ENCODE measurements around the gene PCMTD2. TPM values are rescaled to one million over a fixed set of nuclear protein-coding genes. Genes with fewer than 3 reads are reported as not detected.

Gene PCMTD2
- total RNA-seq, 1 experiment from 2014 or later: 45.7 TPM

- no peaks in the 10 kb centered on the region for H3K36me3 ChIP-seq (ENCODE audit: low read depth, low read length)
- no peak for TF ChIP-seq EZH2phosphoT487 (IDR thresholded peaks at IDR 0.05; ENCODE audit: borderline replicate concordance, low read length)
- TF ChIP-seq EZH2 (IDR thresholded peaks at IDR 0.05; ENCODE audit: low read length, unreplicated experiment): no peak
- no peak for TF ChIP-seq CTCF (conservative IDR thresholded peaks at IDR 0.05; ENCODE audit: low read depth, low read length)
- H3K4me2 ChIP-seq (ENCODE audit: low read length): no peak overlapping the region
- no peak overlapping the region for H3K9ac ChIP-seq (ENCODE audit: low read length)
- H3K9me3 ChIP-seq (ENCODE audit: low read length): no peaks in the 10 kb centered on the region
- no peak for ATAC-seq
- ChIA-PET POLR2A (ENCODE audit: unreplicated experiment) (no interaction called here), CTCF (no interaction called here)
- no peaks in the 10 kb centered on the region for H4K20me1 ChIP-seq (ENCODE audit: low read length)
- no peak overlapping the region for H3K4me3 ChIP-seq (ENCODE audit: low read length)
- no peaks in the 10 kb centered on the region for H3K4me1 ChIP-seq (ENCODE audit: insufficient read depth, low read length)
- no peak overlapping the region for H3K27ac ChIP-seq (ENCODE audit: low read length)
- BruUV-seq (replicated peaks): no TSS peak
- intact Hi-C loops (cut with micrococcal nuclease): no loop called here
- H2AFZ ChIP-seq (ENCODE audit: low read length): no peak overlapping the region
- no peak for DNase-seq
- H3K79me2 ChIP-seq (ENCODE audit: low read length): no peaks in the 10 kb centered on the region
- peaks cover 27% of the 10 kb centered on the region for H3K27me3 ChIP-seq (ENCODE audit: low read length)
- H3F3A ChIP-seq (ENCODE audit: low read length, unreplicated experiment): no peaks in the 10 kb centered on the region
- H3K9me2 ChIP-seq (replicated peaks; ENCODE audit: low read length): no peaks in the 10 kb centered on the region
Measured at GRCh38 chr20:64239449-64240242, 15.9 kb upstream of the PCMTD2 start.

GRCh38 chr20:64240243-64241015 is 15.1 kb upstream of the PCMTD2 start:
- ATAC-seq (no peak), DNase-seq (no peak)
- Histone ChIP-seq H3K9ac (ENCODE audit: low read length) (no peak overlapping the region), H3K9me2 (replicated peaks; ENCODE audit: low read length) (no peaks in the 10 kb centered on the region), H2AFZ (ENCODE audit: low read length) (no peak overlapping the region), H3F3A (ENCODE audit: low read length, unreplicated experiment) (no peaks in the 10 kb centered on the region), H3K9me3 (ENCODE audit: low read length) (no peaks in the 10 kb centered on the region), H3K27ac (ENCODE audit: low read length) (no peak overlapping the region), H3K4me3 (ENCODE audit: low read length) (no peak overlapping the region), H4K20me1 (ENCODE audit: low read length) (no peaks in the 10 kb centered on the region), H3K79me2 (ENCODE audit: low read length) (no peaks in the 10 kb centered on the region), H3K27me3 (ENCODE audit: low read length) (peaks cover 34% of the 10 kb centered on the region), H3K4me2 (ENCODE audit: low read length) (no peak overlapping the region), H3K36me3 (ENCODE audit: low read depth, low read length) (no peaks in the 10 kb centered on the region), H3K4me1 (ENCODE audit: insufficient read depth, low read length) (no peaks in the 10 kb centered on the region)
- ChIA-PET POLR2A (ENCODE audit: unreplicated experiment) (no interaction called here), CTCF (no interaction called here)
- no TSS peak for BruUV-seq (replicated peaks)
- TF ChIP-seq EZH2phosphoT487 (IDR thresholded peaks at IDR 0.05; ENCODE audit: borderline replicate concordance, low read length) (no peak), CTCF (conservative IDR thresholded peaks at IDR 0.05; ENCODE audit: low read depth, low read length) (no peak)
- intact Hi-C loops (cut with micrococcal nuclease): no loop called here

GRCh38 chr20:64241061-64241460 is 14.5 kb upstream of the PCMTD2 start:
- Histone ChIP-seq H2AFZ (ENCODE audit: low read length) (no peak overlapping the region), H3F3A (ENCODE audit: low read length, unreplicated experiment) (no peaks in the 10 kb centered on the region), H4K20me1 (ENCODE audit: low read length) (no peaks in the 10 kb centered on the region), H3K9ac (ENCODE audit: low read length) (no peak overlapping the region), H3K27ac (ENCODE audit: low read length) (no peak overlapping the region), H3K79me2 (ENCODE audit: low read length) (no peaks in the 10 kb centered on the region), H3K9me3 (ENCODE audit: low read length) (no peaks in the 10 kb centered on the region), H3K4me3 (ENCODE audit: low read length) (no peak overlapping the region), H3K36me3 (ENCODE audit: low read depth, low read length) (no peaks in the 10 kb centered on the region), H3K4me1 (ENCODE audit: insufficient read depth, low read length) (no peaks in the 10 kb centered on the region), H3K9me2 (replicated peaks; ENCODE audit: low read length) (no peaks in the 10 kb centered on the region), H3K27me3 (ENCODE audit: low read length) (peaks cover 38% of the 10 kb centered on the region), H3K4me2 (ENCODE audit: low read length) (no peak overlapping the region)
- POLR2A ChIA-PET (ENCODE audit: unreplicated experiment): no interaction called here
- CTCF ChIA-PET: no interaction called here
- intact Hi-C loops (cut with micrococcal nuclease): no loop called here
- ATAC-seq (no peak), DNase-seq (no peak)
- TF ChIP-seq EZH2 (IDR thresholded peaks at IDR 0.05; ENCODE audit: low read length, unreplicated experiment) (no peak), CTCF (conservative IDR thresholded peaks at IDR 0.05; ENCODE audit: low read depth, low read length) (no peak), EZH2phosphoT487 (IDR thresholded peaks at IDR 0.05; ENCODE audit: borderline replicate concordance, low read length) (no peak)
- no TSS peak for BruUV-seq (replicated peaks)
